ENCODE data around the gene SLC1A5. TPM values are rescaled to one million over a fixed set of nuclear protein-coding genes. Genes with fewer than 3 reads are reported as not detected.

The SLC1A5 gene
- total RNA-seq, 2 experiments from 2014 or later = 145 to 161 TPM

DNA sequence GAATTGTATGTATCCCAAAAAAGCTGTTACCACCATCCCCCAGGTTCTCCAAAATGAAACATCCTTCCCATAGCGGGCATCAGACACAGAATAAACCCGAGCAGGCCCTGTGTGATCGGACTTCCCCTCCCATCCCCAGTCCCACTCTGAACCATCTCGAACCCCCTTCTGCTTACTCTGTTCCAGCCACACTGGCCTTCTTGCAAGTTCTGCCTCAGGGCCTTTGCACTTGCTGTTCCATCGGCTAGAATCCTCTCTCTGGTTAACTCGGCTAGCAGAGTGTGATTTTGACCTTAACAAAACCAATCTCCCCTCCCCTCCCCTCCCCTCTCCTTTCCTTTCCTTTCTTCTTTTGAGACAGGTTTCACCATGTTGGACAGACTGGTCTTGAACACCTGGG lies 46.6 kb upstream of the SLC1A5 start:
- Histone ChIP-seq H3K4me1 (ENCODE audit: insufficient read depth, low read length, poor library complexity, severe bottlenecking) (no peaks in the 10 kb centered on the region), H2AFZ (ENCODE audit: low read length) (no peak overlapping the region), H3K9me2 (ENCODE audit: insufficient read depth, low read length) (no peaks in the 10 kb centered on the region), H4K20me1 (ENCODE audit: insufficient read depth, low read length) (no peaks in the 10 kb centered on the region), H3K36me3 (ENCODE audit: insufficient read depth, low read length) (peaks cover 11% of the 10 kb centered on the region), H3K79me2 (ENCODE audit: insufficient read depth, low read depth, low read length) (no peaks in the 10 kb centered on the region), H3K4me3 (ENCODE audit: low read depth, low read length, poor library complexity, severe bottlenecking) (no peak overlapping the region), H3K27ac (ENCODE audit: low read depth, low read length, poor library complexity, severe bottlenecking) (no peak overlapping the region), H3K9me3 (ENCODE audit: low read length) (no peaks in the 10 kb centered on the region), H3K4me2 (ENCODE audit: low read length) (no peak overlapping the region)
- CTCF ChIA-PET (ENCODE audit: unreplicated experiment) = no interaction called here
- intact Hi-C loops (cut with micrococcal nuclease; ENCODE audit: unreplicated experiment) = no loop called here
- POLR2A ChIA-PET = no interaction called here
- no TSS peak for BruUV-seq (replicated peaks)
- no peak for TF ChIP-seq EZH2phosphoT487 (IDR thresholded peaks at IDR 0.05; ENCODE audit: borderline replicate concordance, low read depth, low read length)
- TF ChIP-seq, protein P1, sequence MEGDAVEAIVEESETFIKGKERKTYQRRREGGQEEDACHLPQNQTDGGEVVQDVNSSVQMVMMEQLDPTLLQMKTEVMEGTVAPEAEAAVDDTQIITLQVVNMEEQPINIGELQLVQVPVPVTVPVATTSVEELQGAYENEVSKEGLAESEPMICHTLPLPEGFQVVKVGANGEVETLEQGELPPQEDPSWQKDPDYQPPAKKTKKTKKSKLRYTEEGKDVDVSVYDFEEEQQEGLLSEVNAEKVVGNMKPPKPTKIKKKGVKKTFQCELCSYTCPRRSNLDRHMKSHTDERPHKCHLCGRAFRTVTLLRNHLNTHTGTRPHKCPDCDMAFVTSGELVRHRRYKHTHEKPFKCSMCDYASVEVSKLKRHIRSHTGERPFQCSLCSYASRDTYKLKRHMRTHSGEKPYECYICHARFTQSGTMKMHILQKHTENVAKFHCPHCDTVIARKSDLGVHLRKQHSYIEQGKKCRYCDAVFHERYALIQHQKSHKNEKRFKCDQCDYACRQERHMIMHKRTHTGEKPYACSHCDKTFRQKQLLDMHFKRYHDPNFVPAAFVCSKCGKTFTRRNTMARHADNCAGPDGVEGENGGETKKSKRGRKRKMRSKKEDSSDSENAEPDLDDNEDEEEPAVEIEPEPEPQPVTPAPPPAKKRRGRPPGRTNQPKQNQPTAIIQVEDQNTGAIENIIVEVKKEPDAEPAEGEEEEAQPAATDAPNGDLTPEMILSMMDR (conservative IDR thresholded peaks at IDR 0.05; ENCODE audit: low read length) = no peak
- DNase-seq (ENCODE audit: low spot score) = no peak

GRCh38 chr19:46834121-46834520 lies 45.7 kb upstream of the SLC1A5 start:
- no peaks in the 10 kb centered on the region for H3K9me2 ChIP-seq (ENCODE audit: insufficient read depth, low read length)
- CTCF ChIA-PET (ENCODE audit: unreplicated experiment) = no interaction called here
- no peaks in the 10 kb centered on the region for H3K9me3 ChIP-seq (ENCODE audit: low read length)
- TF ChIP-seq, protein P1 (conservative IDR thresholded peaks at IDR 0.05; ENCODE audit: low read length) = no peak
- no peak for TF ChIP-seq EZH2phosphoT487 (IDR thresholded peaks at IDR 0.05; ENCODE audit: borderline replicate concordance, low read depth, low read length)
- no peak overlapping the region for H2AFZ ChIP-seq (ENCODE audit: low read length)
- no peak for DNase-seq (ENCODE audit: low spot score)
- H3K4me1 ChIP-seq (ENCODE audit: insufficient read depth, low read length, poor library complexity, severe bottlenecking) = no peaks in the 10 kb centered on the region
- no peak overlapping the region for H3K4me3 ChIP-seq (ENCODE audit: low read depth, low read length, poor library complexity, severe bottlenecking)
- H3K79me2 ChIP-seq (ENCODE audit: insufficient read depth, low read depth, low read length) = no peaks in the 10 kb centered on the region
- no TSS peak for BruUV-seq (replicated peaks)
- no peak overlapping the region for H3K4me2 ChIP-seq (ENCODE audit: low read length)
- no peaks in the 10 kb centered on the region for H4K20me1 ChIP-seq (ENCODE audit: insufficient read depth, low read length)
- intact Hi-C loops (cut with micrococcal nuclease; ENCODE audit: unreplicated experiment) = no loop called here
- POLR2A ChIA-PET = interaction anchor here (0.6 kb wide), 1 partner anchor 33 kb away, joined by 4 read pairs; no protein-coding TSS in a partner anchor
- H3K36me3 ChIP-seq (ENCODE audit: insufficient read depth, low read length) = peaks cover 7% of the 10 kb centered on the region
- no peak overlapping the region for H3K27ac ChIP-seq (ENCODE audit: low read depth, low read length, poor library complexity, severe bottlenecking)

GRCh38 chr19:46830864-46831263 lies 42.5 kb upstream of the SLC1A5 start:
- H2AFZ ChIP-seq (ENCODE audit: low read length) = no peak overlapping the region
- ChIA-PET POLR2A (no interaction called here), CTCF (ENCODE audit: unreplicated experiment) (no interaction called here)
- no peaks in the 10 kb centered on the region for H3K36me3 ChIP-seq (ENCODE audit: insufficient read depth, low read length)
- no peaks in the 10 kb centered on the region for H3K4me1 ChIP-seq (ENCODE audit: insufficient read depth, low read length, poor library complexity, severe bottlenecking)
- TF ChIP-seq, protein P1 (conservative IDR thresholded peaks at IDR 0.05; ENCODE audit: low read length) = no peak
- TF ChIP-seq EZH2phosphoT487 (IDR thresholded peaks at IDR 0.05; ENCODE audit: borderline replicate concordance, low read depth, low read length) = no peak
- H3K4me2 ChIP-seq (ENCODE audit: low read length) = no peak overlapping the region
- intact Hi-C loops (cut with micrococcal nuclease; ENCODE audit: unreplicated experiment) = no loop called here
- H3K9me3 ChIP-seq (ENCODE audit: low read length) = no peaks in the 10 kb centered on the region
- H4K20me1 ChIP-seq (ENCODE audit: insufficient read depth, low read length) = no peaks in the 10 kb centered on the region
- no peaks in the 10 kb centered on the region for H3K79me2 ChIP-seq (ENCODE audit: insufficient read depth, low read depth, low read length)
- no peak overlapping the region for H3K27ac ChIP-seq (ENCODE audit: low read depth, low read length, poor library complexity, severe bottlenecking)
- DNase-seq (ENCODE audit: low spot score) = no peak
- H3K4me3 ChIP-seq (ENCODE audit: low read depth, low read length, poor library complexity, severe bottlenecking) = no peak overlapping the region
- H3K9me2 ChIP-seq (ENCODE audit: insufficient read depth, low read length) = no peaks in the 10 kb centered on the region
- no TSS peak for BruUV-seq (replicated peaks)
